ENCODE measurements around the gene PLD5.

GRCh38 chr1:242132121-242132817 lies 392.2 kb downstream of the PLD5 start:
- TF ChIP-seq, protein P1, sequence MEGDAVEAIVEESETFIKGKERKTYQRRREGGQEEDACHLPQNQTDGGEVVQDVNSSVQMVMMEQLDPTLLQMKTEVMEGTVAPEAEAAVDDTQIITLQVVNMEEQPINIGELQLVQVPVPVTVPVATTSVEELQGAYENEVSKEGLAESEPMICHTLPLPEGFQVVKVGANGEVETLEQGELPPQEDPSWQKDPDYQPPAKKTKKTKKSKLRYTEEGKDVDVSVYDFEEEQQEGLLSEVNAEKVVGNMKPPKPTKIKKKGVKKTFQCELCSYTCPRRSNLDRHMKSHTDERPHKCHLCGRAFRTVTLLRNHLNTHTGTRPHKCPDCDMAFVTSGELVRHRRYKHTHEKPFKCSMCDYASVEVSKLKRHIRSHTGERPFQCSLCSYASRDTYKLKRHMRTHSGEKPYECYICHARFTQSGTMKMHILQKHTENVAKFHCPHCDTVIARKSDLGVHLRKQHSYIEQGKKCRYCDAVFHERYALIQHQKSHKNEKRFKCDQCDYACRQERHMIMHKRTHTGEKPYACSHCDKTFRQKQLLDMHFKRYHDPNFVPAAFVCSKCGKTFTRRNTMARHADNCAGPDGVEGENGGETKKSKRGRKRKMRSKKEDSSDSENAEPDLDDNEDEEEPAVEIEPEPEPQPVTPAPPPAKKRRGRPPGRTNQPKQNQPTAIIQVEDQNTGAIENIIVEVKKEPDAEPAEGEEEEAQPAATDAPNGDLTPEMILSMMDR (conservative IDR thresholded peaks at IDR 0.05; ENCODE audit: low read depth, low read length), result no peak
- TF ChIP-seq EZH2 (IDR thresholded peaks at IDR 0.05; ENCODE audit: borderline replicate concordance, low read depth, low read length, poor library complexity, severe bottlenecking), result no peak
